Measurements from ENCODE around the gene PTDSS2.

DNA sequence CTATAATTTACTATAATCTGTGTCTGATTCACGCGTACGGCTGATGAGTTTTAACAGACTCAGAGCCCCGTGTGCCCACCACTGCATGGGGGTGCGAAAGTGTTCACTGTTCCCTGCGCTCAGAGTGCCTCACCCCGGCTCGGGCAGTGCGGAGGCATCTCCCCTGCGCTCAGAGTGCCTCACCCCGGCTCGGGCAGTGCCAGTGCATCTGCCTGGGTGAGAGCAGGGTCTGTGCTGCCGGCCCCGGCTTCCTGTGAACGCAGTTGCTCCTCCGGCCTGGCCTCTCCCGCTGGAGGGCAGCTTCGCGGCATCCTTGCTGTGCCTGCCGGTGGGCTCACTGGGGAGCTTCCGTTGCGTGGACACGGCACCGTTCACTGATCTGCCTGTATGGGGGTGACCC, 14.2 kb downstream of the PTDSS2 start:
- TF ChIP-seq, protein P1, sequence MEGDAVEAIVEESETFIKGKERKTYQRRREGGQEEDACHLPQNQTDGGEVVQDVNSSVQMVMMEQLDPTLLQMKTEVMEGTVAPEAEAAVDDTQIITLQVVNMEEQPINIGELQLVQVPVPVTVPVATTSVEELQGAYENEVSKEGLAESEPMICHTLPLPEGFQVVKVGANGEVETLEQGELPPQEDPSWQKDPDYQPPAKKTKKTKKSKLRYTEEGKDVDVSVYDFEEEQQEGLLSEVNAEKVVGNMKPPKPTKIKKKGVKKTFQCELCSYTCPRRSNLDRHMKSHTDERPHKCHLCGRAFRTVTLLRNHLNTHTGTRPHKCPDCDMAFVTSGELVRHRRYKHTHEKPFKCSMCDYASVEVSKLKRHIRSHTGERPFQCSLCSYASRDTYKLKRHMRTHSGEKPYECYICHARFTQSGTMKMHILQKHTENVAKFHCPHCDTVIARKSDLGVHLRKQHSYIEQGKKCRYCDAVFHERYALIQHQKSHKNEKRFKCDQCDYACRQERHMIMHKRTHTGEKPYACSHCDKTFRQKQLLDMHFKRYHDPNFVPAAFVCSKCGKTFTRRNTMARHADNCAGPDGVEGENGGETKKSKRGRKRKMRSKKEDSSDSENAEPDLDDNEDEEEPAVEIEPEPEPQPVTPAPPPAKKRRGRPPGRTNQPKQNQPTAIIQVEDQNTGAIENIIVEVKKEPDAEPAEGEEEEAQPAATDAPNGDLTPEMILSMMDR (IDR thresholded peaks at IDR 0.05): no peak
- TF ChIP-seq POLR2A (IDR thresholded peaks at IDR 0.05): no peak

Data from heart left ventricle (tissue), 13 donors.